ENCODE results near the gene PDE9A. TPM values are rescaled to one million over a fixed set of nuclear protein-coding genes. Genes with fewer than 3 reads are reported as not detected.

PDE9A gene
- total RNA-seq, 1 donor = not detected

DNA sequence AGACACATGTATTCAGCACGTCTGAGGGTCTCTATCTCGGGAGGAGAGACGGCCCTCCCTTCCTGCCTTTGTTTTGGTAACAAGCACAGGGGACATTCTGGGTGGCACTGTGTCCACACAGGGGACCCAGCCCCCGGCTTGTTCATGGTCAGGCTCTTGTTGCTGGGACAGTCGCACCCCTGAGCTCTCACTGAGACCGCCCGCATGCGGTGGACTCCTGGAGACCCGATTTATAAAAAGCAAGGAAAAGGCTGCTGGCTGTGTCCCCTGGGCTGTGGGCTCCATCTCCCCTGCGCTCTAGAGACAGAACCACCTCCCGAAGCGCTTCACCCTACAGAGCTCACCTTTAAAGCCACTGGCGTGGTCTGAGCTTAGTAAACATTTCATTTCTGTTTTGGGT lies 122.5 kb downstream of the PDE9A start:
- no peak for DNase-seq (ENCODE audit: low read depth)
- TF ChIP-seq, protein P1, sequence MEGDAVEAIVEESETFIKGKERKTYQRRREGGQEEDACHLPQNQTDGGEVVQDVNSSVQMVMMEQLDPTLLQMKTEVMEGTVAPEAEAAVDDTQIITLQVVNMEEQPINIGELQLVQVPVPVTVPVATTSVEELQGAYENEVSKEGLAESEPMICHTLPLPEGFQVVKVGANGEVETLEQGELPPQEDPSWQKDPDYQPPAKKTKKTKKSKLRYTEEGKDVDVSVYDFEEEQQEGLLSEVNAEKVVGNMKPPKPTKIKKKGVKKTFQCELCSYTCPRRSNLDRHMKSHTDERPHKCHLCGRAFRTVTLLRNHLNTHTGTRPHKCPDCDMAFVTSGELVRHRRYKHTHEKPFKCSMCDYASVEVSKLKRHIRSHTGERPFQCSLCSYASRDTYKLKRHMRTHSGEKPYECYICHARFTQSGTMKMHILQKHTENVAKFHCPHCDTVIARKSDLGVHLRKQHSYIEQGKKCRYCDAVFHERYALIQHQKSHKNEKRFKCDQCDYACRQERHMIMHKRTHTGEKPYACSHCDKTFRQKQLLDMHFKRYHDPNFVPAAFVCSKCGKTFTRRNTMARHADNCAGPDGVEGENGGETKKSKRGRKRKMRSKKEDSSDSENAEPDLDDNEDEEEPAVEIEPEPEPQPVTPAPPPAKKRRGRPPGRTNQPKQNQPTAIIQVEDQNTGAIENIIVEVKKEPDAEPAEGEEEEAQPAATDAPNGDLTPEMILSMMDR (IDR thresholded peaks at IDR 0.05; ENCODE audit: insufficient read depth, low read length) = no peak
- H3K4me3 ChIP-seq (ENCODE audit: low read depth, low read length) = no peak overlapping the region

DNA sequence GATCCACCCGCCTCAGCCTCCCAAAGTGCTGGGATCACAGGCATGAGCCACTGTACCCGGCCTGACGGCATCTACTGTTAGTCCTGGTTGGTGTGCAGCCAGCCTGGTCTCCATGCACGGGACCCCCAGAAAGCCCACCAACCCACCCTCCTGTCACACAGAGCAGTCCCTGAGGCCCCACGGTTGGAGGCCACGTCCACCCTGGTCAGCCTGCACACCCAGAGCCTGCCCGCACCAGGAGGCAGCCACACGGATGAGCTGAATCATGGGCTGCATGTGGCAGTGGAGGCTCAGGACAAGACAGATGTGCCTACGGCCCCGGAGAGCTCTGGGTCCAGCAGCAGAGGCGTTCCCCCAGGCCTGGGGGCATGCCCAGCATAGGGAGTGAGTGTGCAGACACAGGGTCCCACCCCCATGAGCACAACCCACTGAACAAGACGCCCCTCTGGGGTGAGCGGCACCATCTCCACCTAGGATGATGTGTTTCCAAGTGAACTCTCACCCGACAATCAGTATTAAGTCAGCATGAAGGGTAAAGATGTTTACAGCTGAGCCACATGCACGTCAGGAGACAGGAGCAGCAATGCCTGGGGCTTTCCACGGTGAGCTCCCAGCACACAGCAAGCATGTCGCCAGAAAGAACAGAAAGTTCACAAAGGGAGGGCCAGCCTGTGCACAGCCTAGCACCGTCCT lies 123.8 kb downstream of the PDE9A start:
- H3K4me3 ChIP-seq (ENCODE audit: low read depth, low read length) = no peak overlapping the region
- TF ChIP-seq, protein P1 (IDR thresholded peaks at IDR 0.05; ENCODE audit: insufficient read depth, low read length) = no peak
- no peak for DNase-seq (ENCODE audit: low read depth)

DNA sequence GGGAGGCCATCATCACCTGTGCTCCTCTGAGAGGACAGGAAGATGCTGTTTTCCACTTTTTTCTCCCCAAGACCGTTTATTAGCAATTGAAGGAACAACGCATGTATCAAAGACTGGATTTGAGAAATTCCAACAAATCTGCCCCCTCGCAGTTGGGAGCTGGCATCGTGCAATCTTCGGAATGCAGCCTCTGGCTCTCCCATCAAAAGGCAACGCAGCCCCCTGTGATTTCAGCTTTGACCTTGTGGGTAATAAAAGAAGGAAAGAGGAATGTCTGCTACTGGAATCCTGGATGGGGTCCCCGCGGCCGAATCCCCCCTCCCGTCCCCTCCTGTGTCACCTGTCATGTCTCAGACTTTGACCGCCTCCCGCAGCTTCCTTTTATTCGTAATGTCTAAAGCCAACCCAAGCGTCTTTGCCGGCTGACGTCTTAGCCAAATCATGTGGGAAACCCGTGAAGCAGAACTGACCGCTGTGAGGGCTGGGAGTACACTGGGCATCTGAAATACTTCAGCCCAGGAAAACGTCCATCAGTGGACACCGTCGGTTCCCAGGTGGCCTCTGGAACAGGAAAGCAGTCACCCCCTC lies 124.4 kb downstream of the PDE9A start:
- DNase-seq (ENCODE audit: low read depth) = no peak
- no peak overlapping the region for H3K4me3 ChIP-seq (ENCODE audit: low read depth, low read length)
- TF ChIP-seq, protein P1 (IDR thresholded peaks at IDR 0.05; ENCODE audit: insufficient read depth, low read length) = no peak

GRCh38 chr21:42779431-42779861 lies 126.0 kb downstream of the PDE9A start:
- no peak for DNase-seq (ENCODE audit: low read depth)
- no peak overlapping the region for H3K4me3 ChIP-seq (ENCODE audit: low read depth, low read length)
- TF ChIP-seq, protein P1 (IDR thresholded peaks at IDR 0.05; ENCODE audit: insufficient read depth, low read length) = no peak

DNA sequence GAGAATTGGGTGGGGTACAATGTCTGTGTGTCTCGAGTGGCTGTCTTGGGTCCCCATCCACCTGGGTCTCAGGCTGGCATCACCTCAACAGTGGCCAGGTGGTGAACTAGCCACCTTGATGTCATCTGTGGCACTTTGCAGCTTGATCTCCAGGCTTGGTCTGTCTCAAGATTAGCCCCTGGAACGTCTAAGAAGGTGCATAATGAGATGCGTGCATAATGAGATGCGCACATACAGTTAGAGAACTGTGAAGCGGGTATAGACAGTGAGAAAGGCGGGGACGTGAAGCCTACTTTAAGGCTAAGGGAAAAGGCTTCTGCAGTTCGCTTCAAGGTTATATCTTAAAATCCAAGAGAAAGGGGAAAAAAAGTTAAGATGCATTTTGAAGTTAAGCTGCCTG lies 127.2 kb downstream of the PDE9A start:
- no peak for DNase-seq (ENCODE audit: low read depth)
- no peak overlapping the region for H3K4me3 ChIP-seq (ENCODE audit: low read depth, low read length)
- TF ChIP-seq, protein P1 (IDR thresholded peaks at IDR 0.05; ENCODE audit: insufficient read depth, low read length) = no peak

GRCh38 chr21:42781150-42781970 lies 127.9 kb downstream of the PDE9A start:
- DNase-seq (ENCODE audit: low read depth) = no peak
- TF ChIP-seq, protein P1 (IDR thresholded peaks at IDR 0.05; ENCODE audit: insufficient read depth, low read length) = no peak
- no peak overlapping the region for H3K4me3 ChIP-seq (ENCODE audit: low read depth, low read length)
